ENCODE data around the gene IGHMBP2. TPM values are rescaled to one million over a fixed set of nuclear protein-coding genes. Genes with fewer than 3 reads are reported as not detected.

Gene IGHMBP2
- total RNA-seq, 1 donor from 2014 or later = 27.2 TPM

DNA sequence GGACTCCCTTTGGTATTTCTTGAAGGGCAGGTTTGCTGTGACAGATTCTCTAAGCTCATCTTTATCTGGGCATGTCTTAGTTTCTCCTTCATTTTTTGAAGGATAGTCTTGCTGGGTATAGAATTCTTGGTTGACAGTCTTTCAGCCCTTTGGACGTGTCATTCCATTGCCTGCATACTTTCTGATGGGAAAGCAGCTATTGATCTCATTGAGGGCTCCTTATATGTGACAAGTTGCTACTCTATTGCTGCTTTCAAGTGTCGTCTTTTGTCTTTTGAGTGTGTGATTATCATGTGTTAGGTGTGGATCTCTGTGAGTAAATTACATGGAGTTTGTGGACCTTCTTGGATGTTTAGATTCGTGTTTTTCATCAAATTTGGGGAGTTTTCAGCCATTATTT lies 21.9 kb downstream of the IGHMBP2 start:
- intact Hi-C loops (cut with micrococcal nuclease) = no loop called here

DNA sequence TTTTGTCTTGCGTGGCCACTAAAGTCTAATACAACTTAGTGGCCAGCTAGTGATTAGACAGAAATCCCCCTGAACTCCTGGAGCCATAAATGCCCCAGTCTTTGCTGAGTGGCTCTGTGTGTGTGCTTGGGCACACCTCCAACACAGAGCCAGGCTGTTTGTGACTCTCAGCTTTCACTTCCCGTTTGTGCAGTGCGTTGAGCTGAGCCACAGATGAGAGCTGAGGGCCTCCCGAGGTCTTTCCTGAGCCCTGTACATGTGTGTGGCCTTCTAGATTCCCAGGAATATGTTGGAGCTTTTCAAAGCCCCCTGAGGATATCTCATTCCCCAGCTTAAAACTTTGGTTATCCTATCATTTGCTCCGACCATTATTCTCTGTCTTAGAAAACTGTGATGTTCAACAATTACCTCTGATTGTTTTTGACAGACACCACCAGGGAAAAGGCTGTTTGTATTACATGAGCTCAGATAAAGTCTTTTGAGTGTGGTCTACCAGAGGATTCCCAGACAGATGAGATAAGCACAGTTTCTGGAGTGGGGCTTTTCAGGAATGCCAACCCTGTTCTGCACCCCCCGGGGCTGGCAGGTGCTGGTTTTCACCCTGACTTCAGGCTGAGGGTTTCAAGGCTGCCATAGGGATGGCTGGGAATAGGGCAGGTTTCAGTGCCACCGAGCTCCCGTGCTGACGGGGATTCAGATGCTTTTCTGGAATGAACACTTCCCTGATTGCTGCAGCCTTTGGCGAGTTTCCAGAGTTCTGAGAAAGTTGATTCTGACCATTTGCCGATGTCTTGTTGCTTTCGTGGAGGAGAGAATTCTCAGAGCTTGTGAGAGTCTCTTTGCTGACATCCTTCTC lies 23.8 kb downstream of the IGHMBP2 start:
- intact Hi-C loops (cut with micrococcal nuclease) = no loop called here

DNA sequence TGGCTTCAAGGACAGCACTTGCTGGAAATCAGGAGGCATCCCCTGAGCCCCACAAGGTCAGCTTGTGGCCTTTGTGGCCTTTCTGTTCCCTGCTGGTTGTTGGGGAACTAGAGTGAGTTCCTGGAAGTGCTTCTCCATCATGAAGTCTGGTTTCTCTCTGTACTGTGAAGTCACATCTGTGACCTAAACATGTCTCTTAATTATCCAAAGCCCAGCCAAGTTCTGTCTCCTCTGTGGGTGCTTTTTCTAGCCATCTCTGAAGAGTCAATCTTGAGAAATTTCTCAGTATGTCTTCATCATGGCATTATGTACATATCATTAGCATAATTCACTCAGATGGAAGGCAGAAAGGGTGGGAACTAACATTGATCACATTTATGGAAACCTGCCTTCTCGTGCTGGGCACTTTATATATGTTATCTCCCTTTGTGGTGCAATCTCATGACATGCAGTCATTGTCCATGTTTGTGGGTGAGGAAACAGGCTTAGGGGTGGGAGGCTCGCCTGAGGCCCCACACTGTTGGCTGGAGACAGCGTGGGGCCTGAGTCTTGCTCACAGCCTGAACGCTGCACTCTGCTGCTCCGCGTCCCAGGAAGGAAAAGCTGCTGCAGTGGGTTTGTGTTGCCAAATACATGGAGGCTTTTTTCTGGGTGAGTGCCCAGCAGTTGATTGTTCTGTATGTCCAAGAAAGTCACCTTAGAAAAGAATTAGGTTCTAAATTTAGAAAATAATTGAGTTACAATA lies 24.6 kb downstream of the IGHMBP2 start:
- intact Hi-C loops (cut with micrococcal nuclease) = no loop called here

DNA sequence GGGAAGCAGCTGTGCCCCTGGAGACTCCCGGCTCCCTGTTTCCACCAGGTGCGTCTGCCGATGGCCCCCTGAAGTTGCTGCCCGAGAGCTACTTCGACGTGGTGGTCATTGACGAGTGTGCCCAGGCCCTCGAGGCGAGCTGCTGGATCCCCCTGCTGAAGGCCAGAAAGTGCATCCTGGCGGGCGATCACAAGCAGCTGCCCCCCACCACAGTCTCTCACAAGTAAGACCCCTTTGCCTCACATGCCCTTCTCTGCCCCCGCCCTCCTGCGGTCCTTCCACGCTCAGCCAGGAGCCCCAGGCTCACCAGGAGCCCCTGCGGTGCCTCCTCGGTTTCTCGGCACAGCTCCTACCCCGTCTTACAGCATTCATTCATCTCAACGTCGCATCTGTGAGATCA lies 25.4 kb downstream of the IGHMBP2 start:
- intact Hi-C loops (cut with micrococcal nuclease) = no loop called here

DNA sequence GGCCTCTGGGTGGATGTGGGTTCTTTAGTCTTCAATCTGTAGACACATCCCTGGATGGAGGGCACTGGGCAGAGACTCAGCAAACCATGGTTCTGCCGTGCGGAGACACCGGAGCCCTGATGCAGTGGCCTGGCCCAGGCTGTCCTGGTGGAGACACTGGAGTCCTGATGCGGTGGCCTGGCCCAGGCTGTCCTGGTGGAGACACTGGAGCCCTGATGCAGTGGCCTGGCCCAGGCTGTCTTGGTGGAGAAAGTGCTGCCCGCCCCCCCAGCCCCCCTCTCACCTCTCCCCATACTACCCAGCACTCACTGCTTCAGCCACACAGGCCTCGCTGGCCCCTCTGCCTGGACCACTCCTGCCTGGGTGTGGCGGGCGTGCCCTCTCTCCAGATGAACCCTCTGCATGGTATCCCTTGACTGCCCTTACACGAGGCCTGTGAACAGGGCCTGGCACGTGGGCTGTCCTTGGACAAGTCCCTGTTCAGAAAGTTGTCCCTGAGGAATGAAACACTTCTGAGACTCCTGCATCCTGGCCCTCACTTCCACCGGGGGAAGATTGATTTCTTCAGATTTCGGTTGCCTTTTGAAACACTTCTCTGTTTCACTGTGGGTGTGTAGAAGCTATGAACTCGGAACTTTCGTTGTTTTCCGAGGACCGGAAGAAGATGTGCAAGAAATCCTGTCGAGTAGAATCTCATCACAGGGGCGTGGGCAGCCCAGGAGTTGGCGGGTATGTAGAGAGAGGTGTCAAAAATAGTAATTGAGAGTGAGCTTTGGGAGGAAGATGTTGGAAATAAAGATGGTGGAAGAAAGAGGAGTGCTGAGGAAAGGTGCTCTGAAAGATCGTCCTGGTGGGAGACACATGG lies 26.2 kb downstream of the IGHMBP2 start:
- intact Hi-C loops (cut with micrococcal nuclease) = no loop called here

DNA sequence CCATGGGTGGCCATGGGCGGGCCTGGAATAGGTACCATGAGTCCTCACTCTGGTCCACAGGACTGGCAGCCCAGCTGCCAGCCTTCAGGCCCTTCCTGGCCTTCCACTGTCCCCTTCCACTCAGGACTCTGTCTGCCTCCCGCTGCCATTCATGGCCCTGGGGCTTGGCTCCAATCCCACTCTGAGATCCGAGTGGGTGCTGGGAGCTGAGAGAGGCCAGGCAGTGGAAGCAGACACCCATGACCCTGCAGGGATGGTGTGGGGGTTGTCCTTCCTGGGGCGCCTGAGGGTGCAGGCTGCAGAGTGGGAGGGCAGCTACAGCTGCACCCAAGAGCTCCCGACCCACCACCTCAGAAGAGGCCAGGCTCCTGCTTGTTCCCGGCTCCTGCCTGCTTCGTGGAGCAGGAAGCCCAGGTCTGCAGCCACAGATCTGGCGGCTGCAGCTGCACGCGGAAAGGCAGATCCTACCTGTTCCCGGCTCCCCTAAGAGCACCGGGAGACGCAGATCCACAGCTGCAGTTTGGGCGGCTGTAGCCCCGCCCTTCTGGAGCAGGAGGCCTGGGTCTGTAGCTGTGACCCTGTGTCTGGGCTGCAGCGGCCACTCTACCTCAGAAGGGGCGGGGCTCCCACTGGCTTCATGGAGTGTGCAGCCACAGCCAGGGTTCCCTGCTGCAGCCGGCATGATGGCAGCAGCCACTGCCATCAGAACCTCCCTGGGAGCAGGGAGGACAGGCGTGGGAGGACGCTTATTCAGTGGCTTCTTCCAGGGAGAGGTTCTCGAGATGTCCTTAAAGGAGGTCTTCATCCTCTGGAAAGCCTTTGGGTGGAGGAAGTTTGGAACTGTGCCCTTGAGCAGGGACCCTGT lies 27.5 kb downstream of the IGHMBP2 start:
- intact Hi-C loops (cut with micrococcal nuclease) = no loop called here

DNA sequence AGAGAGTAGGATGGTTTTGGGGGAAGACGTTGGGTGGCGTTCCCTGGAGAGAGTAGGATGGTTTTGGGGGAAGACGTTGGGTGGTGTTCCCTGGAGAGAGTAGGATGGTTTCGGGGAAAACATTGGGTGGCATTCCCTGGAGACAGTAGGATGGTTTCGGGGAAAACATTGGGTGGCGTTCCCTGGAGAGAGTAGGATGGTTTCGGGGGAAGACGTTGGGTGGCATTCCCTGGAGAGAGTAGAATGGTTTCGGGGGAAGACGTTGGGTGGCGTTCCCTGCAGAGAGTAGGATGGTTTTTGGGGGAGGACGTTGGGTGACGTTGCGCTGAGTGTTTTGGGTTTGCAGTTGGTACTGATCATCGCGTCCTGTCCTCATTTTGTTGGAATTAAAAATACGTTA lies 28.2 kb downstream of the IGHMBP2 start:
- intact Hi-C loops (cut with micrococcal nuclease) = no loop called here

DNA sequence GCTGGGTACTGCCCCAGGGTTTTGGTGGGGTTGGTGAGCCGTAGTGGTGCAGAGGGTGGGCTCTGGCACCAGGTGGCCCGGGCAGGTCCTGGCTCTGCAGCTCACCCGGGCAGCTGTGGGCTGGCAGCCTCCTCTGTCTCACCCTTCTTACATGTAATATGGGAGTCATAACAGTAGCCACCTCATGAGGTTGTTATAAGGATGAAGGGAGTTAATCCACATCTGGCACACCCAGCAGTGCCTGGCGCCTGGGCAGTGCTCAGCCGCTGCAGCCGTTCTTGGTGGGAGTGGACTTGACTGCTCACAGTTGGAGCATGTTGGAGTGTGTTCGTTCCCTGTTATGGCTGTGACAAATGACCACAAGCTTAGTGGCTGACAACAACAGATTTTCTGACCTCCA lies 28.7 kb downstream of the IGHMBP2 start:
- intact Hi-C loops (cut with micrococcal nuclease) = no loop called here

DNA sequence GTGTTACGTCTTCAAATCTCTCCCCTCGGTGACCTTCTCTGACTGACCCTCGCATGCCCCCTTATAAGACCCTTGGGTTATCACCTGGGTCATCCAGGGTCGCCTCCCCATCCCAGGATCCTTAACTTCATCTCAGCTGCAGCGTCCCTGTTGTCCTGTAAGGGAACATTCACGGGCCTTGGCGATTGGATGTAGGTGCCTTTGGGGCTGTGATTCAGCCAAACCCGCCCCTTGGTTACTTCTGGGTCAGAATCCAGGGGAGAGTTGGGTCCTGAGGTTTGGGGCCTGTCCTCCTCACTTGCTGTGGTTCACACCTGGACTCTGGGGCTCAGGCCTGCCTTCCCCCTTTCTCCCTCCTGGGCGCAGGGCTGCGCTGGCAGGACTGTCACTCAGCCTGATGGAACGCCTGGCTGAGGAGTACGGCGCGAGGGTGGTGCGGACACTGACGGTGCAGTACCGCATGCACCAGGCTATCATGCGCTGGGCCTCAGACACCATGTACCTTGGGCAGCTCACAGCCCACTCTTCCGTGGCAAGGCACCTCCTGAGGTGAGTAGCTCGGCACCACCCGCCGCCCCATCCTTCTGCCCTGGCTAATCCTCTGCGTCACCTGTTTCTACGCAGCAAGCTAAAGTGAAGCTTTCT lies 29.4 kb downstream of the IGHMBP2 start:
- intact Hi-C loops (cut with micrococcal nuclease) = no loop called here

DNA sequence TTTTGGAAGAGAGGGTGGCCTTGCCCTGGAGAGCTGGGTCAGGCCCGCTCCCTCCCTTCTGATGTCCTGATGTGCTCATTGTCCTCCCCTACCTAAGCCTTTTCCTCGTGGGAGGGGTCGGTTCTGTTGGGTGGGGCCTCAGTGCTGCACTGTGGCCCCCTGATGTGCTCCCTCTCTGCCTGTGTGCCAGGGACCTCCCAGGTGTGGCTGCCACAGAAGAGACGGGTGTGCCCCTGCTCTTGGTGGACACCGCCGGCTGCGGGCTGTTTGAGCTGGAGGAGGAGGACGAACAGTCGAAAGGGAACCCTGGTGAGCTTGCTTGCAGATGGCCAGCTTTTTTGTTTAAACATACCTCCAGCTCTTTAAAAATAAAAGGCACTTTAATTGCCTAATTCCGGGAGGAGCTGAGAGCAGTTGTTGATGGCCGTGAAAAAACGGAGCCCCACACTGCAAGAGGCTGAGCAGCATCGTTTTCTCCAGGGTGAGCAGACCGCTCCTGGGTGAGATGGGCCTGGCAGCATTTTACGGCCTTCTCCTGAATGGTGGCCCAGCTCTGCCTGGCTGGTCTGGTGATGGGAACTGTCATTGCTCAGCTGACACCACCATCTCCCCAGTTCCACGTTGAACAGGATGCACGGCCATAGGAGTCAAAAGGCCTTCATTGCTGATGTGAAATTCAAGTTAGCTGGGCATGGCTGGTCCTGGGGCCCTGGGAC lies 30.1 kb downstream of the IGHMBP2 start:
- intact Hi-C loops (cut with micrococcal nuclease) = no loop called here

DNA sequence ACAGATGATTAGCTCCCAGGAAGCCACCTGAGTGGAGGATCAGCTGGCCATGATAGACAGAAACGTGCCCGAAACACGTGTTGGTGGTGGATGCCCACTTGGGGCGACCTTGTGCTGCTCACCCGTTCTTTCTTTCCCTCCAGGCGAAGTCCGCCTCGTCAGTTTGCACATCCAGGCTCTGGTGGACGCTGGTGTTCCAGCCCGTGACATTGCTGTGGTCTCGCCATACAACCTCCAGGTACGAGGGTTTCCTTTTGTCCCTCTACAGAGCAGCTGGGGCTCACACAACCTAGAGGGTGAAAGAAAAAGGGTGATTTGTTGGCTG lies 30.6 kb downstream of the IGHMBP2 start:
- intact Hi-C loops (cut with micrococcal nuclease) = no loop called here

DNA sequence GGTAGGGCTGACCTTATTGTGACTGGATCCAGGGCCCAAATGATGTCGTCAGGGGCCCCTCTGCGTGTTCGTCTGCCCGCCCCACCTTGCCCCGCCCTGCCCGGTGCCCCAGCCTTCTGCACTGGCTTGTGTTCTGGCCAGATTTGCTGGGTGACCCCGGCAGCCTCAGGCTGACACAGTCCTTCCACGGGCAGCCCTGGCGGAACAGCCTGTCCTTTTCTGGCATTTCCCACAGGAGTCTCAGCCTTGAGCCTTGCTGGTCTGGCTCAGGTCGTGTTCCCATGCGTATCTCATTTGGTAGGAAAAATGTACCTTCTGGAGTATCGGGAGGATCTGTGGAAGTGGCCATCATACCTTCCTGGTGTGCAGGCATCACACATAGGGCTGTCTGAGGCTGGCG lies 31.0 kb downstream of the IGHMBP2 start:
- intact Hi-C loops (cut with micrococcal nuclease) = no loop called here

DNA sequence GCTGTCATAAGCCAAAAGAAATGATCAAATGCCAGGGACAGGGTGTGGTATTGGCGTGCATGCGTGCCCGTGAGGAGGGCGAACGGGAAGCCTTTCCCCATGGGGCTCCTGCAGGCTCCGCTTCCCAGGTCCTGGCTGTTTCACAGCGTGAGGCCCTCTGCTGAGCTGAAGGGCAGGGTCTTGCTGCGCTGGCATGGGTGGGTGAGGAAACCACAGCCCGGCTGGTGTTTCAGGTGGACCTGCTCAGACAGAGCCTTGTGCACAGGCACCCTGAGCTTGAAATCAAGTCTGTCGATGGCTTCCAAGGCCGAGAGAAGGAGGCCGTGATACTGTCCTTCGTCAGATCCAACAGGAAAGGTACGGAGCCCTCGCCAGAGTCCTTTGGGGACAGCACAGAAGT lies 31.4 kb downstream of the IGHMBP2 start:
- intact Hi-C loops (cut with micrococcal nuclease) = no loop called here

DNA sequence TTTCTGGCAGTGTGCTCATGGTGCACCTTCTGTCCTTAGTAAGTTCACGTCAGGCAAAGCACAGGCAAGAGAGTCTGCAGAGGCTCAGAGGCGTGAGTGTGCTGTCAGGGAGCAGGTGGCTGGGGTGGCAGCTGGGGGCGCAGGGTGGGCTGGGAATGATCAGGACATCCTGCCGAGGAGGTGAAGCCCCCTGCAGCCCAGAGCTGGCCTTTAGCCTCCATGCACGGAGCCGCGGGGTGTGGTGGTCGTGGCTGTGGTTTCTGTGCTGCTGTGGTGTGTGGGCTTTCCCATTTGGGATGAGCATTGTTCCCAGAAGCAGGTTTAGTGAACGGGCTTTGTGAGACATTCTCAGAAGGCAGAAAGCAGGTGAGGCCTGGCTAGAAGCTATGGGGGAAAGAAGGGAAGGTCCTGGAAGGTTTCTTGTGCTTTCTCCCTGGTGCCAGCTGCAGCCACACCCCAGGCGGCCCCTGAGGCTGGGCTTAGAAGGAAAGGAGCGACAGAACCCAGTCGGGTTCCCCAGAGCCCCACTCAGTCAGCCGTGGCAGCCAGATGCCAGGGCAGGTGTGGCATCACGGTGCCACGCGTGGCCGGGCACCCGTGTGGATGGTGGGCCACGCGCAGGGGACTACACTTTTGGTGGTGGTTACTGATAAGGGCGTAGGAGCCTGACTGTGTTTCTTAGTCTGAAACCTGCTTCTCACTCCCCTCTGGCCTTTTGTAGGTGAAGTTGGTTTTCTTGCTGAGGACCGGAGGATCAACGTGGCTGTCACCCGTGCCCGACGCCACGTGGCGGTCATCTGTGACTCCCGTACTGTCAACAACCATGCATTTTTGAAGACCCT lies 32.0 kb downstream of the IGHMBP2 start:
- intact Hi-C loops (cut with micrococcal nuclease) = no loop called here

DNA sequence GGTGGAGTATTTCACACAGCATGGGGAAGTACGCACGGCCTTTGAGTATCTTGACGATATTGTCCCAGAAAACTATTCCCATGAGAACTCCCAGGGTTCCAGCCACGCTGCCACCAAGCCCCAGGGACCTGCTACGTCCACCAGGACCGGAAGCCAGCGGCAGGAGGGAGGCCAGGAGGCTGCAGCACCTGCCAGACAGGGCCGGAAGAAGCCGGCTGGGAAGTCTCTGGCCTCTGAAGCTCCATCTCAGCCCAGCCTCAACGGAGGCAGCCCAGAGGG lies 32.6 kb downstream of the IGHMBP2 start:
- intact Hi-C loops (cut with micrococcal nuclease) = no loop called here

DNA sequence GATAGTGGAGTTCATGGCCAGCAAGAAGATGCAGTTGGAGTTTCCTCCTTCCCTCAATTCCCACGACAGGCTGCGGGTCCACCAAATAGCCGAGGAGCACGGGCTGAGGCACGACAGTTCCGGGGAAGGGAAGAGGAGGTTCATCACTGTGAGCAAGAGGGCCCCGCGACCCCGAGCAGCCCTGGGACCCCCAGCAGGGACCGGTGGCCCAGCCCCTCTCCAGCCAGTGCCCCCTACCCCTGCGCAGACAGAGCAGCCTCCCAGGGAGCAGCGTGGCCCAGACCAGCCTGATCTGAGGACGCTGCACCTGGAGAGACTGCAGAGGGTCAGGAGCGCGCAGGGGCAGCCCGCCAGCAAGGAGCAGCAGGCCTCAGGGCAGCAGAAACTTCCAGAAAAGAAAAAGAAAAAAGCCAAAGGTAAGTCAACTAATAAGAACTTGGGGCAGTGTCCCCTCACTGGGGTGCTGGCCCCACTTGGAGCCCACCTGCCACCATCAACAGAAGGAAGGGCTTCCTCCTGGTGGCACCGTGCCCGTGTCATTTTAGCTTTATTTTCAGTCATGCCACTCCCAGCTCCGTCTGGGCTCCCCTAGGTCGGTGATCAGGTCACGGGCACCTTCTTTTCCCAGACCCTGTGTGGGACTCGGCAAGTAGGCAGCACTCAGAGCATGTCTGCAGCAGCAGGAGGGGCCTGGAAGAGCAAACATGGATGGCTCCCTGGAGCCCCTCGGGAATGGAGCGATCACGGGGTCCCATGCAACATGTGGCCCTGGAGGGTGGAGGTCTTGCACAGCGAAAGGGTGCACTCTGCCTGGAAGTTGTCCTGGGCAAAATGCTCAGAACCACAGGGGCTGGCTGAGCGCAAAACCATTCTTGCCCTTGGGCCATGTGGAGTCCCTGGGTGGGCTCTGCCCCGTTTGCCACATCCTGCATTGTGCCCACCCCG lies 33.3 kb downstream of the IGHMBP2 start:
- intact Hi-C loops (cut with micrococcal nuclease) = no loop called here

DNA sequence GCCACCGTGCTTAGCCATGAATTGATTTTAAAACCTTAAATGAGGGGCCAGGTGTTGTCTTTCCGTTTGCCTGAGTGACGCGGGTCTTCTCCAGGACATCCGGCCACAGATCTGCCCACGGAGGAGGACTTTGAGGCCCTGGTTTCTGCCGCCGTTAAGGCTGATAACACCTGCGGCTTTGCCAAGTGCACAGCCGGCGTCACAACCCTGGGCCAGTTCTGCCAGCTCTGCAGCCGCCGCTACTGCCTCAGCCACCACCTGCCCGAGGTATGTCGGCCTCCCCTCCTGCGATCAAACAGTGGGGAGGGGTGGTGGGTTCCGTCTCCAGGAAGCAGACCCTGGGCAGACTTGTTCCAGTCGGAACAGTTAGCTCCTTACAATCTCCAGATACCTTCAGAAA lies 34.4 kb downstream of the IGHMBP2 start:
- intact Hi-C loops (cut with micrococcal nuclease) = no loop called here
